BLaER1 (cell line): ENCODE measurements around the gene SHISA3.

Experiments
- H3K27ac ChIP-seq: shearing (Covaris generic); formaldehyde crosslinking; 2 replicates; pipeline ENCODE4 v1.8.1; 2022
- H3K27me3 ChIP-seq: shearing (Covaris generic); formaldehyde crosslinking; 2 replicates; pipeline ENCODE4 v1.8.1; 2022
- H3K36me3 ChIP-seq: shearing (Covaris generic); formaldehyde crosslinking; 2 replicates; pipeline ENCODE4 v1.8.1; 2022
- H3K4me1 ChIP-seq: shearing (Covaris generic); formaldehyde crosslinking; 2 replicates; pipeline ENCODE4 v1.8.1; 2022
- H3K4me2 ChIP-seq: shearing (Covaris generic); formaldehyde crosslinking; 2 replicates; pipeline ENCODE4 v1.8.1; 2022
- H3K4me3 ChIP-seq: shearing (Covaris generic); formaldehyde crosslinking; 2 replicates; pipeline ENCODE4 v1.8.1; 2022
- H3K9ac ChIP-seq: shearing (Covaris generic); formaldehyde crosslinking; 2 replicates; pipeline ENCODE4 v1.8.1; 2022
- H3K9me3 ChIP-seq: shearing (Covaris generic); formaldehyde crosslinking; 2 replicates; pipeline ENCODE4 v1.8.1; 2022
- H4K20me1 ChIP-seq: shearing (Covaris generic); formaldehyde crosslinking; 2 replicates; pipeline ENCODE4 v1.8.1; 2022
- Cebpa-rat ChIP-seq: shearing (Covaris generic); IDR thresholded peaks from 2 replicates; pipeline ENCODE4 v1.8.1; 2022

SHISA3 gene

DNA sequence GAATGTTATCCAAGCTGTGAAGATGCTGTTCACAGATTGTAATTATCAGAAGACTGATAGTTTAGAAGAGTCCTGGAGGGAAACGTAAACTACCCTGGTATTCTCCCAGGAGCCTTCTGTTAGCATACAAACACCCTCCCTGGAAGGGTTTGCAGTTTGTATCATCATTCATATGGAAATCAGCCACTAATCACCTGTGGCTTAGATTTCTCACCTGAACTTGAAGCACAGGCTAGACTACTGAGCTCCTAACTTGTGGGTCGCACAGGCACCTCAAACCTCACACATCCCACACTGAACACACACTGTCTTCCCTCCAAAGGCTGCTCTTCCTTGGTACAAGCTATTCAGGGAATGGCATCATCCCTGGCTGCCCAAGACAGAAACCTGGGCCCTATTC is 30.7 kb downstream of the SHISA3 start:
- TF ChIP-seq Cebpa-rat = no peak
- Histone ChIP-seq H3K27me3 (no peaks in the 10 kb centered on the region), H3K9me3 (no peaks in the 10 kb centered on the region), H3K4me3 (no peak overlapping the region), H3K4me1 (no peaks in the 10 kb centered on the region), H4K20me1 (no peaks in the 10 kb centered on the region), H3K27ac (no peak overlapping the region), H3K9ac (no peak overlapping the region), H3K4me2 (no peak overlapping the region), H3K36me3 (peaks cover 12% of the 10 kb centered on the region; the same call in 1 of the 2 replicates)

DNA sequence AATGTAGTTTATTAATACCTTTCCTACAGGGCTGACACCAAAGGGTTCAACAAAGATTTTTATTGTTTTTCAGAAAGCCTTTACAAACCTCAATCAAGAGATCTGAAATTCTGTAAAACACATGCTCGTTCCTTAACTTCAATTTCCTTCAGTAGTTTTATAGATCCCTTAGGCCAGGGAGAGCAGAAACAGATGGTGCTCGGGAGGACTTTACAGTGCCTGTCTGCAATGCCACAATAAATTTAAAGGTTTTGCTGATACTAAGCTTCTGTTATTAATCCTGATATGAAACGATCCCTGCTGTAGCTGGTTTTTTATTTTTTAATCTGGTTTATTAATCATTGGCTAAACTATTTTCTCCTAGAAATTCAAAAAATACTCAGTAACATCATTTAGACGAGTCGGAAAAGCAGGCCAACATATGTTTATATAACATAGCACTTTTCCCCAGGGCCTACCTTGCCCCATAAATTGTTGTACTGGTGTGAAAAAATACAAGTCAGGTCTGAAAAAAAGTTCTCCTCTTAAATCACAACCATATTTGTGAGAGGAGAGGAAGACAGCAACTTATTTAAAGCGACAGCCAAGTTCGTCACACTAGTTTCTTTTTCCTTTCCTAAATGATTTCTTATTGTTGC is 39.8 kb downstream of the SHISA3 start:
- H3K9me3 ChIP-seq = no peaks in the 10 kb centered on the region

GRCh38 chr4:42440083-42440482 is 42.8 kb downstream of the SHISA3 start:
- Histone ChIP-seq H3K27ac (no peak overlapping the region), H3K4me1 (no peaks in the 10 kb centered on the region), H3K9ac (no peak overlapping the region), H3K4me3 (no peak overlapping the region), H3K9me3 (no peaks in the 10 kb centered on the region), H3K36me3 (peaks cover 62% of the 10 kb centered on the region), H3K4me2 (no peak overlapping the region), H3K27me3 (no peaks in the 10 kb centered on the region), H4K20me1 (no peaks in the 10 kb centered on the region)
- TF ChIP-seq Cebpa-rat = no peak

More for the DNA sequence above, 39.8 kb downstream of the SHISA3 start:
- no peak overlapping the region for H3K4me3 ChIP-seq
- H3K27me3 ChIP-seq = no peaks in the 10 kb centered on the region
- H3K4me1 ChIP-seq = no peaks in the 10 kb centered on the region
- H4K20me1 ChIP-seq = no peaks in the 10 kb centered on the region
- no peak for TF ChIP-seq Cebpa-rat
- H3K4me2 ChIP-seq = no peak overlapping the region
- no peak overlapping the region for H3K27ac ChIP-seq
- peaks cover 51% of the 10 kb centered on the region for H3K36me3 ChIP-seq
- no peak overlapping the region for H3K9ac ChIP-seq

- no peaks in the 10 kb centered on the region for H3K27me3 ChIP-seq
- H3K27ac ChIP-seq = no peak overlapping the region
- peaks cover 54% of the 10 kb centered on the region for H3K36me3 ChIP-seq
- H3K4me3 ChIP-seq = no peak overlapping the region
- no peak overlapping the region for H3K9ac ChIP-seq
- TF ChIP-seq Cebpa-rat = no peak
- H4K20me1 ChIP-seq = no peaks in the 10 kb centered on the region
- H3K4me2 ChIP-seq = no peak overlapping the region
- no peaks in the 10 kb centered on the region for H3K4me1 ChIP-seq
- H3K9me3 ChIP-seq = no peaks in the 10 kb centered on the region
These were observed 45.3 kb downstream of the SHISA3 start for GRCh38 chr4:42442601-42443000.

DNA sequence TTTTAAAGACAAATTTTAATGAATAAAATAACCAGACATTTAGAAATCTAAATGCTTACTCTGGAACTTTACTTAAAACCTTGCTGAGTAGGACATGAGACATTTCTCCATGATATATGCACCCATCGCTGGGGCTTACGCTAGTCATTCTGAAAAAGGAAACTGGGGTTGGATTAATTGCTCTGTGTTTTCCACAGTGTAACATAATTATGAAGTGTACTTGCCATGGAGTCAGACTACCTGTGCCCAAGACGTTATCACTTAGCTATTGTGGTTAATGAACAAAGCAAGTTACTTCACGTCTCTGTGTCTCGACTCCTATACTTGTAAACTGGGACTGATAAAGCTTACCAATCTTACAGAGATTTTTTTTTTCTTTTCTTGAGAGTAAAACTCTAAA is 47.8 kb downstream of the SHISA3 start:
- no peak for TF ChIP-seq Cebpa-rat
- Histone ChIP-seq H3K4me3 (no peak overlapping the region), H3K9me3 (0 out of 2 replicates have a peak, but pooled peaks cover 6% of the 10 kb centered on the region), H4K20me1 (no peaks in the 10 kb centered on the region), H3K27me3 (no peaks in the 10 kb centered on the region), H3K9ac (no peak overlapping the region), H3K27ac (no peak overlapping the region), H3K4me1 (no peaks in the 10 kb centered on the region), H3K36me3 (peaks cover 47% of the 10 kb centered on the region), H3K4me2 (no peak overlapping the region)

GRCh38 chr4:42446823-42447222 is 49.5 kb downstream of the SHISA3 start:
- Histone ChIP-seq H3K9ac (no peak overlapping the region), H3K27me3 (no peaks in the 10 kb centered on the region), H3K27ac (no peak overlapping the region), H4K20me1 (no peaks in the 10 kb centered on the region), H3K4me1 (no peaks in the 10 kb centered on the region), H3K36me3 (peaks cover 61% of the 10 kb centered on the region), H3K4me2 (no peak overlapping the region), H3K4me3 (no peak overlapping the region), H3K9me3 (peaks cover 8% of the 10 kb centered on the region; the same call in 1 of the 2 replicates)
- TF ChIP-seq Cebpa-rat = no peak
